ENCODE data around the gene TBC1D3B.
"Not testable (repeated sequence)": the region's sequence is repeated elsewhere in the genome, so short reads cannot be mapped to it uniquely, and the experiment has no call there.

The TBC1D3B gene

DNA sequence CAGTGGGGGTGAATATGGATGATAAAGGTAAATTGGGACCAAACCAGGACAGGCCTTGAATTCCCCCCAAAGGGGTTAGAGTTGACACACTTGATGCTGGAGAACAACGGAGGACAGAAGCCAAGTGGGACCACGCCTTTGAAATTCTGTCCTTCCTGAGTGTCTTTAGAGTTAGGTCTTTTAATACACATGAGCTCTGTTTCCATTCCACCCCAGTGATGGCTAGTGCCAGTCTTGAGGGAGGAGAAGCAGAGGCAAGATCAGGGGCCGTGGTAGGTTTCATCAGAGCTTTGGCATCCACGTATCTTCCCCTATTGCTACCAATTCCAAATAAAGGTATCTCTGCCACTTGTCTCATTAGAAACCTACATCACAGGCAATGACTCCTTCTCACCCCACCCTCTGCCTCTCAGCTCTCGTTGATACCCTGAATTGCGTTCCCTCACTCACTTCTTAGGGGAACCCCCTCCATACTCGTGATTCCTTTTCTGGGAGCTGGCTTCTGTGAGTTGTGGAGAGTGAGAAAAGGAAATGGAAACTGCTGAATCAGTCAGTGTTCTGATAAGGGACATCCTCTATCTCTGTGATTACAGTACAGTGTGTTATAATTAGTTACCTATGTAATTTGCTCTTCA lies 22.5 kb upstream of the TBC1D3B start:
- DNase-seq, result no peak

DNA sequence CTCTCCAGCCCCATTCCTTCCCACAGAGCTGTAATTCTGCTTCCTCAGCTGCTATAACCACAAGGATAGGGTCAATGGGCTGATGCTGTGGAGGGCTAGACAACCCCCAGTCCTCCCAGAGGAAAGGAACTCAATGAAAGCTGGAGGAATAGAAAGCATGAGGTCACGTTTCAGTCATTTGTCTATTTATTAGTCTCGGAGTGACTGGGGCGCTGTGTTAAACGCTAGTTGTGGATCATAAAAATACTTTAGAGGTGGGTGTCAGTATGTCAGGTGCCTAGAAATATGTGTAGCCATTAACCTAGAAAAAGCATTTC lies 20.9 kb upstream of the TBC1D3B start:
- DNase-seq, result no peak

DNA sequence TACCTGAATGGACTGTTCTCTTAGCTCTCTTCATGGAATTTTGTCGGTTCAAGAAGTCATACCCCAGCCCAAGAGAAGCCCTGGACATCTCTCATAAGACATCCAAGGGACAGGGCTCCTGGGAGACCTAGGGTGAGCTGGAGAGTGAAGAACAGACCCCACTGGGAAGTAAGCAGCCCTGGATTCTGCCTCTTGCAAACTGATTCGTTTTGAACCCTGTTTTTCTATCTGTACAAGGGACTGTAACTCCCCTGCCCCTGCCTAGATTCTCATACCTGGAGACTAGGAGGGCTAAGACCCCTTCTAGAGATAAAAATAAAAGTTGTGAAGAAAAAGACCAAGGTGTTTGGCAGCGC lies 19.7 kb upstream of the TBC1D3B start:
- no peak for DNase-seq

DNA sequence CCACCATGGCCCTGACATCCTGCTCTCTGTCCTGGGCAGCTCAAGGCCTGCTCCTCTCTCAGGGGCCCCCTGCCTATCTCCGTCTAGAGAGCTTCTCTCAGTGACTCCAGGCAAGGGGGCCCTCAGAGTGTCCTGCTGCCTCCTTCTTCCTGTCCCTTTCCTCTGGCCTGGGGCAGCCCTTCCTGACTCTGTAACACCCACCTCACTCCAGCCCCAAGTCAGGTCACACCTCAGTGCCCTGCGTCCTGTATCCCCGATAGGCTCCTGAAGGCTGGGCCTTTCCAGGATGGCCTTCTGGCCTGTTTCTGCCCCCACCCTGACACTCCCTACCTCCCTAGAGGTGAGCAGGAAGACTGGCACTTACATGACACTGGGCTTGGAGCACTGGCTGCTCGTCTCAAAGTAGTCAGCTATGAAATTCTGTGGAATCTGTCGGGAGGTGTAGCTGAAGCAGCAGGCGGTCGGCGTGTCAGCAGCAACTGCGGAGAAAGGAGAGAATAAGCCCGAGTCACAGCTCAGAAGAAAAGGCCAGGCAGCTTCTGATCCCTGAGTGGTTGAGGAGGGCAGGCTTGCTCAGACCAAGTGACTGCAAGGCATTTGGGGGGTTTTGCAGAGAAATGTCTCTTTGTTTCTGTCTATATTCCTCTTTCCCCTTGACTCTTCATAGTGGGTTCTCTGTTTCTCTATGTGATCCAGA lies 19.1 kb upstream of the TBC1D3B start:
- DNase-seq, result no peak

DNA sequence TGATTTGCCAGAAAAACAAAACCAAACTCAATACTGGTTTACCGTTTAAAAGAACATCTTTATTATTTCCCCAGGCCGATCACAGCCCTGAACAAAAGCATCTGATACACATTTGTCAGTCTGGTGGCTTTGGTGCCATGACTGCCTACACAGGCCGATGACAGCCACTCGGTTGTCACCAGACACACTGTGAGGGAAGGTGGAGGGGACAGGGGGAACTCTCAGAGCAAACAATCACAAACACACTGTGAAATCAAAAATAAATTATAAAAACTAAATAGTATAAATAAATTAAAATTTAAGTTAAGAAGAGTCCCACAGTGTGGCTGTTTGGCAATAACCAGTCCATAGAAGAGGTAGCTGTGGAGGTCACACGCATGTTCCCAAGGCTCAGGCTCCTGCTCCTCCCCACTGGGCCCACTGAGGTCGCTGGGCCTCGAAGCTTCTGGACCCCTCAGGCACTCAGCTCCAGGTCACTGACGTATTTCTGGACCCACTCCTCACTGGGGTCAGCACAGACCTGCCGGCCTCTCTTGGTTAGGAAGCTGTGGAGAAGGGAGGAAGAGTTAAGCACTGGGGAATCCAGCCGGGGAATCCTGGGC lies 18.5 kb upstream of the TBC1D3B start:
- DNase-seq, result not testable (repeated sequence)

DNA sequence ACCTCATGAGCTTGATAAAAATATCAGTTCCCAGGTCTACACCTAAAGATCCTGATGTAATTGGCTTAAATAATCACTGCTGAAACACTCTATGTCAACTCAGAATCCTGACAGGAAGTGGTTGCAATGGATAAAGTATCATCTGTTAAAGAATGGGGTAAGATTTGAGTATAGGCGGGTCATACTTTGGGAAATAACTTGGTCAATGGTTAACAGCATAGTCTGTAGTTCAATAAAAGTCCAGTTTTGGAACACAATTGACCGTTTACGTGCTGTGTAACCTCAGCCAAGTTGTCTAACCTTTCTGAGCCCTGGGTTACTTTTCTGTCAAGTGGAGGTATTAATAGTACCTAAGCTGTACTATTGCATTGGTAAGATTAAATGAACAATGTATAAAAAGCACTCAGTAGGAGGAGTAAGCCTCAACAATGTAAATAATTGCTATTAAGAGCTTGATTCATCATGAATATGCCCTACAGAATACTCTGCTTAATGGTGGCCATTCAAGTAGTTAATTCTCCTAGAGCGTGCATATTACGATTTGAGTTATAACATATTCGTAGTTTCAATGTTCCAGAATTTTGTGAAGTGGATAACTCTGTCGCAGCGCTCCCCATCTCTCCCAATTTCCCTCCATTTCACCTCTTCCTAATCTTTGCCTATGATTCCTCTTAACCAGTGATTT lies 17.9 kb upstream of the TBC1D3B start:
- DNase-seq, result not testable (repeated sequence)

DNA sequence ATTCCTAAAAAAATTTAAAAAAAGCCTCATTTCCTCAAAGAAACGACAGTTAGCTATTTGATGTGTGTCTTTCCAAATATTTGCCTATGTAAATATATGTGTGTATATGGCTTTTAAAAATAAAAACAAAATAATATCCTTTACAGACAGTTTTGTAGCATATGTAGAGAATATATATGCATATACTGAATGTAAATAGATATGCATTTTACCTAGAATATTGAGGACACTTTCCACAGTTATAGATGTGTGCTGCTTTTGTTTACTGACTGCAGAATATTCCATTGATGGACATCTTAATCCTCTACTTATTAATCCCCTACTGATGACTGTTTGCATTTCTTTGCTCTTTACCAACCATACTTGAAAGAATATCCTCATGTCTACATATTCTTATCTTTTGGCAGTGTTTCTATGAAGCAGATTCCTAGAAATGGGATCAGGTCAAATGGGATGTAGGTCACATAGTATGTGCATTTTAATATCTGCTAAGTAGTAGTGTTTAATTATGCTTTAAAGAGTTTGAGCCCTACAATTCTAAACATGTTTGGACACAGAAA lies 16.9 kb upstream of the TBC1D3B start:
- no peak for DNase-seq

DNA sequence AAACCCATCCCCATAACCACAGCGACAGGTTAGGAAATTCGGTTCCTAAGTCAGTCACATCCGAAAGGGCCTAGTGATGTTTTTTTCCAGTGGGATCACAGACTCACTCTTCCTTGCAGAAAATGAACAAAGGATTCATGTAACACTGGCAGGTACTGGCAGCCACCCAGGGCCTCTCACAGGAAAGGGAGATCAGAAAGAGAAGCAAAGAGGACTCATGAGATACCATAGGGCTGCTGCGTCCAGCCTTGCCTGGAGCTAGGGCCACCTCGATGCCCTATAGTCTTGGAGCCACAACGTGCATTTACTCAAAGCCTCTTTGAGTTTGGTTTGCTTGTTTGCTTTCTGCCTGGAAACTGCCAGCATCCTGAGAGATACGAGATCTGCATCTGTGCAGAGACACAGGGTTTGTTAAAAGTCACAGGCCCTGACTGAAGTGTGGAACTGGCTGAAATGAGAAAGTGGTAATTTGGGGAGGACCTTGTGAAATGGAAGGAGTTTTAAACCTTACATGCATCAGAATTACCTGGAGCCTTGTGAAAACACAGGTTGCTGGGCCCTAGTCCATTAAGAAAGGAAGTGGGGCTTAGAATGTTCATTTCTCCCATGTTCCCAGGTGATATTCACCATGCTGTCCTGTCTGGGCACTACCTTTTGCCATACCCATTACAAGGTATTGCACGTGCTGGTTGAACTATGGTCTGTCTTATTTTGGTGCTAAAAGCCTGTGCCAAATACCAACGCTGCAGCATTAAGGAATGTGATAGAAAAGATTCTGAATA lies 14.3 kb upstream of the TBC1D3B start:
- DNase-seq, result not testable (repeated sequence)

DNA sequence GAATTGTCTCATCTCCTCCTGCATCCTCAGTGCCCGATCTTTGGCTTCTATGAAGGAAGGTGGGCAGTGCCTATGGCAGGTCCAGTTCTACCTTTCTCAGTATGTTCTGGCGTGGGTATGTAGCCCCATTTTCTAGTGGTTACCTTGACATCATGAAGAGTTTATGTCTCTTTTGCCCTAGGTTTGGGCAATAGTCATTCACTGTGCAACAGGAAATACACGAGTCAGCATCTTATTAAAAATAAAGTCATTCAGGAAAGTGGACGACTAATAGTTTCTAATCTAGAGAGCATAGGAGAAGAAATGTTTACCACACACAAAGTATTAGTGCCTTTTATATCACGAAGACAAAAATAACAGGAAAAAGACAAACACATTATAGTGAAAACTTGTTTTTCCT lies 13.6 kb upstream of the TBC1D3B start:
- not testable (repeated sequence) for DNase-seq

DNA sequence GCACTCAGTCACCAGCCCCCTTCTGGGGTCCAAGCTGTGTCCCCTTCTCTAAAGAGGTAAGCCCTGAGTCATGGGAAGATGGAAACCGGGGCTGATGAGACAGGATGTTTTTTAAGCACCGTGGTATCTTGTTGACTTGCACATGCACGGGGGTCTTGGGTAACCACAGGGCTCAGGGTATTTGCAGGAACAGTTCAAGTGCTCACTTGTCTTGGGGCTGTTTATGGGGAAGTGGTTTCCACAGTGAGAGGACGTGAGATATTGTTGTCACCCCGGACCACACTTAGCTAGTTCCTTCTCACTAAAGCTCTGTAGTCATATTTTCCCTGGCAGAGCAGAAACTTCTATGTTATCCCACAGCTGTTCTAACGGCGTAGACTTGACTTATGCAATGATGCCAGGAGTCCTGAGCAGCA lies 12.5 kb upstream of the TBC1D3B start:
- DNase-seq, result no peak

DNA sequence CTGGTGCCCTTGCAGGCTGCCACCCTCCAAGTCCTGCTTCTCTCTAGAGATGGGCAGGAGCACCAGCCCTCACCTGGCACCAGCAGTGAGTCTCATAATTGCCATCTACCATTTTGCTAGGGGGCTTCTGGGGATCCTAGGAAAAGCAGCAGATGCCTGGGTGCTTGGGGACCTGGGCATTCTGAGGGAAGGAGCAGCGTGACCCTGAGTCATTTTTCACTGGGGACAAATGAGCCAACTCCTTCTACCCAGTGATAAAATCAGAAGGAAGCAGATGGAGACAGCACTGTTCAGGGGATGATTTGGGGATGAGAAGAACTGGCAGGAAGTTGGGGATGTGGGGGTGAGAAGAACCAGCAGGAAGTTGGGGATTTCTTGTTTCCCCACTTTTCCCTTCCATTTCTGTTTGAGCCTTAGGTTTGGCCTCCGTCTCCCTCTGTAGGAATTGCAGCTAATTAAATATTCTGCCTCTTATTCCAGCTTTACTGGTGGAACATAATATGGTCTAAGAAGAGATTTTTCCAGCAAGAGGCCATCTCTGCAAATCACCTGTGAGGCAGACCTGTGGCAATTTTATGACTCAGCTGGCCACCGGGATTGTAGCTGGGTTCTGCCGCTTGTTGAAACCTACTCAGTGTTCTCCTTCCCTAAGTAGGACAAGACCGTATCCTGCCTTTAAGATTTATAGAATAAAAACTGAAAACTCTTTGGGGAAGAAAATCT lies 11.7 kb upstream of the TBC1D3B start:
- DNase-seq, result not testable (repeated sequence)

DNA sequence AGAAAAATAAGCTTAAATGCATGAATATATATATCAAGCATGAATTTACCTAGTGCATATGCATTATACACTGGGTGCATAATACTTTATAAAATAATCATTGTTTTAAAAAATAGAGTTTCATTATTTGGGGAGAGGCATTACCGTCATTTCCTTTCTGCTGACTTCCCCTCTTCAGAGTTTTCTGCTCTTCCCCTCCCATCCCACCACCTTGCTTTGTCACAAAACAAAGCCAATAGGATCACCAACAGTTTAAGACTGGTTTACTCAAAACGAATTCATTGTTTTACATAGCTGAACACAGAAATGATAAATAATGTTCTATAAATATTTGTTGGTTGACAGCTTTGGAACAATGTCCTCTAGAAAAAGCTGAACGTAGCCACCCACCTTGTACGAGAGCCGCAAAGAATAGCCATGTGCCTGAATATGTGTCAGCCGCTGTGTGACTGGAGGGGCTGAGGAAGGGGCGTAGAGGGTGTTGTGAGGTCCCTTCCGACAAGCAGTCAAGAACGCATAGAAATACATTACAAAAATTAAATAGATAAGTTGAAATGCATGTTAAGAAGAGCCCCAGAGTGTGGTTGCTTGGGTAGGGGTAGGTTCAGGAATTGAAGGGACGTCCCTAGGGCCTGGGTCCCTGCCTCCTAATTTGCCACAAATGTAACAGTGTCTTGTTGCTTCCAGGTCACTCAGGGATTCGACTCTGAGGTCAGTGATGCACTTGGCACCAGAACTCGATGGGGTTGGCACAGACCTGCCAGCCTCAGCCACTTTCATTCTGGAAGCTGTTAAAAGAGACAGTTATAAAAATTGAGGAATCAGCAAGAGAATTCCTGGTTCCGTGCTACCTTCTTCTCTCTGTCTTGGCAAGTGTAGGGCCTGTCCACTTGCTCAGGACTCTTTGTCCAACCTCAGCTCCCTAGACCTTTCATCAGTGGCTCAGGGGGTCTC lies 10.7 kb upstream of the TBC1D3B start:
- not testable (repeated sequence) for DNase-seq

DNA sequence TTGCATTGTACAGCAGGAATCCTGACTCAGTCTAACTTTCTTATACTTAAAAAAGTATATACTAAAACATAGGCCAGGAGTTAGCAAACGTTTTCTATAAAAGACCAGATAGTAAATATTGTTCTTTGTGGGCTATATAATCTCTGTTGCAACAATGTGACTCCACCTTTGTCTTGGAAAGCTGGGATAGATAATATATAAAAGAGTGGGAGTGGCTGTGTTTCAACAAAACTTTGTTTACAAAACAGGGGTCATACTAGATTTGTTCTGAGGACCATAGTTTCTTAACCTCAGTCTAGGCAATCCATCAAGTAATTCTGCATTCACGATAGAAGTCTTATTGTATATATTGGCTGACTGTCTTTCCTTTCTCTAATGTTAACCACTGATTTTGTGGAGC lies 9.0 kb upstream of the TBC1D3B start:
- no peak for DNase-seq

DNA sequence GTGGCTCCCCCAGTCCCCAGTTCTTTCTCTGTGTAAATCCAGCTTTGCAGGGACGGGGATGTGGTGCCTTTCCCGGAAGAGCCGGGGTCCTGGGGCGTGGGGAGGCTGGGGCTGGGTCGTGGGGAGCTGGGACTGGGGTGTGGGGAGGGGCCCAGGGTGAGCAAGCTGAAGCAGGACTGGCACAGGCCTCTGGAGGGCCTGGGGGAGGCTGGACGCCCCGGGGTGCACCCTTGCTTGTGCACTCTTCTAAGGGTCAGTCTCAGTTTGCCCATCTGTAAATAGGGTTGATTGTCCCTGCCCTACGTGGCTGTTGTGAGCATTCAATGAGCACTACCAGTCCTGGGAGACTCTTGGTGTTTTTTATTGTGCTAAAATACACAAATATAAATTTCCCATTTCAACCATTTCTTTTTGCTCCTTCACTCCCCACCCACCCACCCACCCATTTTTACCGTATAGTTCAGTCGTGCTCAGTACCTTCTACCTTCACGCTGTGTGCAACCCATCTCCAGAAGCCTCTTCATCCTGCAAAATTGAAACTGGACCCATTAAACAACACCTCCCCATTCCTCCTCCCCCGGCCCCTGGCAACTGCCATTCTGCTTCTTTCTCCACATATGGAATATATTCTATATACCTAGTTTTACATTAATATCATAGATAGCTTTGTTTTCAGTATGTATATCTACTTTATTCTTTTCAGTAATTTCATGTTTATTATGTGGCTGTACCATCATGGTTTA lies 7.8 kb upstream of the TBC1D3B start:
- no peak for DNase-seq

DNA sequence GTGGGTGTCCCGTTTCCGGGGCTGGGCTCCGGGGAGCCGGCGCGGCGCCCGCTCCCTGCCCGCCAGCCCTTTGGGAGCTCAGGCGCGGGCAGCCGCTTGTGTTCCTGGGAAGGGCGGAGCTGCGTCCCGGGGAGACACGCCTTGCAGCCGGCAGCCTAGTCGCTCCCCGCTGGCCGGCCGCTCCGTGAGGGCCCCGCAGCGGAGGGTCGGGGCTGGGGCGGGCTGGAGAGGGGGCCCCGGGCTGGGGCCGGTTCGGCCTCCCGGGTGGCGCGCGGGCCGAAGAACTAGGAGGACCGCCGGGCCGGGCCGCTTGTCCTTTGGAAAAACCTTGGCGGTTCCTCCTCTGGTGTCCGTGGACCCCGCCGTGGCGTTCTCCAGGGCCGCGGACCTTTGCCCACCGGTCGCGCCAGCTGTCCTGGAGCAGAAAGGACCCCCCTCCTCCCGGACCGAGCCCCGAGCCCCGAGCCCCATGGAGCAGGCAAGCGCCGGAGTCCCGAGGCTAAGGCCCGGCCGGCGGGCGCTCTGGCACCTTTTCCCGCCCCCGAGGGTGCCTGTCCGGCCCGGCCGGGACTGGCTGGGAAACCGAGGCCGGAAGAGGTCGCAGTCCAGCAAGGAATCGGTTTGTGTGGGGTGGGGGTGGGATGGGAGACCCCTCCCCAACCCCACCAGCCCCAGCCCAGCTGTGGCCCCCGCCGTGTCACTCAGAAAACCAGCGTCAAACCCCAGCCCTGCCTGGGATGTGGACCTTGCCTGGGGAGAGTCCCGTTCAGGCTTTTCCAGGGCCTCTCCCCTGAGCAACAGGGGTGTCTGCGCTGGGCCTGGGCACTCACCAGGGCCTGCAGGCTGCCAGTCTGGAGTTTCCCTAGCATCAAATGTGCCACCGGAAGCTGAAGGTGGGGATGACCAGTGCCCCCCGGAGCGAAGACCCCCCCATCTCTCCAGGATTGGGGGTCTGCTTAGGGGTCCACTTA lies 6.8 kb upstream of the TBC1D3B start:
- no peak for DNase-seq

DNA sequence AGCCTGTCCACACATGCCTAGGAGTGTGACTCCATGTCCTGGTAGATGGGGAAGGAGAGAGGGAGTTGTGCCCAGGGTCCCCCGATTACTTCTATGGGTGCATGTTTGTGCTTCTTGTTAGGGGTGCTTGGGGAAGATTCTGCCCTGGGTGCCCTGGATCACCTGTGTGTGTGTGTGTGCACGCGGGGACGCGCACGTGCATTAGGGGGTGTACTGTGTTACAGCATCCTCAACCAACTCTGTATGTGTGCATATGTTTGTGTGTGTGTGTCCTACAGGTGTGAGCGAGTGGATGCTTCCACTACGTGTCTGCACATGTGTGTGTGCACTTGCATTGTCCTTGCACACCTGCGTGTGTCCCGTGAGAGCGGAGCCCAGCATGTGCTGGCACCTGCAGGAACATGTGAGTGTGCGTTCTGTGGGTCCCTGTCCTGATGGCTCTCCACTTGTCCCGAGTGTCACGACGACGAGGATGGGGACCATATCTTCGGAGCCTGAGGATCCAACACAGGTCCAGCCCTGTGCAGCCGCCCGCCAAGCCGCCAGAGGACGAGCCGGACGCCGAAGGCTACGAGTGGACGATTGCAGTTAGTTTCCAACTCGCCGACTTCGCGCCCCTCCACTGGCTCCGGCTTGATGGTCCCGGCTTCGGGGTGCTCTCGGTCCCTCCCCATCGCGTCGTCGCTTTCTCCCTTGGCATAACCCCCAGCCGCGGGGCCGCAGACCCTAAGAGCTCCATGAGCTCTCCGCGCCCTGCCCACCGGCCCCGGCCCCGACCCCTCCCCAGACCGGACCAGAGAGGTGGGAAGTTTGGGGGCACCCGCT lies 6.0 kb upstream of the TBC1D3B start:
- no peak for DNase-seq

DNA sequence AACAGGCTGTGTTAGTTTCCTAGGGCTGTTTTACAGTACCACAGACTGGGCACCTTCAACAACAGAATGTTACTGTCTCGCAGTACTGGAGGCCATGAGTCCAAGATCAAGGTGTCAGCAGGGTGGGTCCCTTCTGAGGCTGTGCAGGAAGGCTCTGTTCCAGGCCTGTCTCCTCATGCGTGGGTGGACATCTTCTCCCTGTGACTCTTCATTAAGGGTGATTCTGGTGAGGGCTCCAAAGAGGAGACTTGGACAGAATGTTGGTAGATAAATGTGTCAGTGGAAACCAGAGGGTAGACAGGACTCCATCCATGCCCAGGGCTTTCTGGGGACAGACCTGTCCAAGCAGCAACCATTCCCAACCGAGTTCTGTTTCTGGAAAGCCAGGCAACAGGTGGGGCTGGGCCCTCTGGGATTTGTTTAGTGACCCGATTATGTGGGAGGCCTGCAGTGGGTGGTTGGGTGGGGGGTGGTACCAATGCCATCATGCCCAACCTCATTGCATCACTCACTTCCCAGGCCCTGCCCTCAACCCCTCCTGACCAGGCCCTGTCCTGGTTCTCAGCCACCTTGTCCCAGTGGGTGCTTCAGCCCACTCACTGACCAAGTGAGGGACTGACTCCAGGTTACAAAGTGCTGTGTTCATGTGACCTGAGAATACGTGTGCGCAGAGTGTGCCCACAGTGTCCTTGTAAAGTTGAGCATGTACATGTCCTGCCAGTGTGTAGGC lies 5.2 kb upstream of the TBC1D3B start:
- DNase-seq, result not testable (repeated sequence)

All from midbrain (tissue), 1 donor.